HG02571 (cell line): Measurements from ENCODE around the gene PRR5.

Experiments
- ATAC-seq: cut with Tn5 transposase; IDR thresholded peaks from one replicate; pipeline ENCODE4 v1.9.1; 2021; ENCODE audit warnings: mild to moderate bottlenecking, moderate library complexity; ENCODE audit not compliant: unreplicated experiment

The PRR5 gene

DNA sequence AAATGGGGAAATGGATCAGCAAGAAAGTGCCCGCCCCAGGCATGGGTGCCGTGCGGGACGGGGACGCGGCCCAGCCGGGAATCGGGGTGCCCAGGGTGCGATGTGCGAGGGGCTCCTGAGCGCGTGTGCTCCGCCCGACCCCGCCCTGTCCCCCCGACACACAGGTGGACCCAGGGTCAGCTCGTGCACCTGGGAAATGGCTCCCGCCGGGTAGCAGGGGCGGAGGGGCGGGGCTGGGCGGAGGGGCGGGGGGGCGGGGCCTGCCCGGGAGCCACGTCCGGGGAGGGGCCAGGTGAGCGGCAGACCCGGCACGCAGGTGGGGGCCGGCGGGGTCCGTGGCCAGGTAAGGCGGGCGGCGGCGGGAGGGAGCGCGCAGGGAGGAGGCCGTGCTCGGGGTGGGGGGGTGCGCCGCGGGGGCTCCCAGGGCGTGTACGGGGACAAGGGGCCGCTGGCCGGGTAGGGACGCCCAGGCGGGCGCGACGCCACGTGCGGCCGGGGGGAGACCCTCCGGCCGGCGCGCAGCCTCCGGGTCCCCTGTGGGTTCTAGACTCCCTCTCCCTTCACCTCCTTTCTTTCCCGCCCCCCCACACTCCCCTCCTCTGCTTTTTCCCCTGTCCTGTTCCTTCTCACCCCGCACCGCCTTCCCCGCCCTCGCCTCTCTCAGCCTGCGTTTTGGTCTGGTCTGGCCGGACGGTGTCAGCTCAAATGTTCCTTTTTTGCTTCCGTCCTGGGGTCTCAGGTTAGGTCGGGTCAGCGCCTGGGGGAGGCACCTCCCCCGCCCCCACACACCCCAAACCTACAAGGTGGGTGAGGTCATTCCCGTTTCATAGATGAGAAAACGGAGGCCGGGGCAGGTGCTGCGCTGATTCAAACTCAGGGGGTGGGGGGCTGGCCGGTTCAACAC, 50.5 kb downstream of the PRR5 start, which contains the start of gene ARHGAP8:
ARHGAP8 (plus strand) TSS at position 291 of the 904 bp plus-strand sequence. CDS start 33,953 bp downstream, outside the sequence.
- no peak for ATAC-seq

GRCh38 chr22:44753189-44754042, 51.4 kb downstream of the PRR5 start:
- ATAC-seq: no peak

DNA sequence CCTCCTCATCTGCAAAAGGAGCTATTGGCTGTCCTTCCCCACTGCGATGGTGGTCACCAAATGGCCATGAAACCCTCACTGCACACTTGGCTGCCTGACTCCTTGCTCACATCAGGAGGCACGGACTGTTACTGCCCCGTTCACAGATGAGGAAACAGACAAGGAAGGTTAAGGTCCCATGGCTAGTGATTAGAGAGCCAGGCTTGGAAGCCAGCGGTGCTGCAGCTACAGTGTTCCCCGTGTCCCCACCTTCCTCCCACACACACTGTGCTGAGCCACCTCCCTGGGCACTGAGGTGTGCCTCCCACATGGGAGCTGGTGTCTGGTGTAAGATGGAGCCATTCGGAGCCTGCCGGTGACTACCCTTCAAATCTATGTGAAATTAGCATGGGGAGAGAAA, 53.0 kb downstream of the PRR5 start:
- ATAC-seq: no peak

- ATAC-seq: no peak
Measured at GRCh38 chr22:44755417-44755816, 53.4 kb downstream of the PRR5 start.

DNA sequence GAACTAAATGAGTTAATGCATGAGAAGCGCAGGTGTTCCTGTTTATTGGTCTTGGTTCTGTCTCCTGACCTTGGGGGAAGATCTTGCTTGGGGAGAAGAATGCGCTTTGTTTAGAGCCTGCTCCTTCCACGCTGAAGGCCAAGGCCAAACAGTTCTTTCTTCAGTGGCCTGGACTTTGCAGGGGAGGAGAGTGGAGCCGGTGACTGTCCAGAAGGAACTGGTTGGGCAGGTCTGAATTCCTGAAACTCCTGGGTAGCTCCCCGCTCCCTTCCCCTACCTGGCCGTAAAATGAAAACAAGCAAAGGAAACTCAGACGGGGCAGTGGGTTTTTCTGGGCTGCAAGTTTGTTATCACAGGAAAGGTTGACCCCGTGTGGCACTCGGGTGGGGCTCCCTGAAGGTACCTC, 54.0 kb downstream of the PRR5 start:
- ATAC-seq: no peak

DNA sequence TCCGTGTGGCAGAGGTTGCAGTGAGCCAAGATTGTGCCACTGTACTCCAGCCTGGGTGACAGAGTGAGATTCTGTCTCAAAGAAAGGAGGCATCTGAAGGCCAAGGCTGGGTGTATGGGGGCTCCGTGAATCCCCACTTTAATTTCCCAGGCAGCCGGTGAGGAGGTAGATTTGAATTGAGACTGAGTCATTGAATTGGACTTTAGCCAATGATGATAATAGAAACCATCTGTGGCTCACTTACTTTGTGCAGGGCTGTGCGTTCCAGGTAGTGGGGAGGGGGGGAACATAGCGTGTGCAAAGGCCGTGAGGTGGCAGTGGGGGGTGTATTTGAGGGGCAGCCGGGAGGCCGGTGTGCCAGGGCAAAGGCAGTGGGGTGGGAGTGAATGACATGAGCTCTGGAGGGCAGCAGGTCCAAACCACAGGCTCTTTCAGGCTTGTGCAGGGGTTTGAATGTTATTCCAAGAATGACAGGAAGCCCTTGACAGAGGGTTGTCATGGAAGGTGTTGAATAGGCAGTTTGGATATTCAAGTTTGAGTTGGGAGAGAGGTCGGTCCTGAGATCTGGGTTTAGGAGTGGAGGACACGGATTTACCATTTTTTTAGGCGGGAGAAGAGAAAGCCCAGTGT, 56.5 kb downstream of the PRR5 start:
- ATAC-seq: no peak

GRCh38 chr22:44759001-44759400, 57.0 kb downstream of the PRR5 start:
- ATAC-seq: no peak

DNA sequence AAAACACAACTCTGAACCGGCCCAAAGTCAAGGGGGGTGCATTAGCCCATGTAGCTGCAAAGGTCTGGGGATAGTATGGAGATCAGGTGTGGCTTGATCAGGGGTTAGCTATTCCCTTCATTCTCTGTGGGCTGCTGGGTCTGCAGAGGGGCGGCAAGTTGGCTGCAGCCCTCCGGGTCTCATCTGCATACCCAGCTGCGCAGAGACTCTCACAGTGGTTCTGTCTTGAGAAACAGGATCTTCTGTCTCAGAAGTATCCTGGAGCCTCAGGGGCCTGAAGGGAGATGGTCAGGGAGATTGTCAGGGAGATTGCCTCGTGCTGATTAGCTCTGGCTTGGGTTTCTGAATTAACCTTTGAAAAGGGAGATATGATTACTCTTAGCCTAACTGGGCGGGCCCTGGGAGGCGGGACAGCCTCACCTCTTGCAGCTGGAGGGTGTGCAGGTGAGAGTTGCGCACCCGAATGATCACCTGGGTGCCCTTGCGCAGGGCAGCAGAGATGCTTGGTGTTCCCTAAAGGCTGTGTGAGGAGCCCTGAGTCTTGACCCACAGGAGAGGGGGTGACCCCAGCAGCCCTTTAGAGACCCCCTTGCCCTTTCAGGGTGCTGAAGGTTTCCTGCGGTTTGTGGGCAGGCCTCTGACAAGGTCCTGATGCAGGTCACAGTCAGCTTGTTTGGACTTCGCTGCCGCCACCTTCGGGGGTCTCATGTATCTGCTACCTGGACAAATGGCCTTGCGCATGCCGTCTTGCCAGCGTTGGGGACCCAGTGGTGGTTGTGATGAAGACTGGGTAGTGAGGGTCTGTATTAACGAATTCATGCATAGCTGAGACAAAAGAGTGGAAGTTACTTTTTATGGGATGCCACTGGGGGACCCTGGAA, 57.7 kb downstream of the PRR5 start:
- no peak for ATAC-seq

DNA sequence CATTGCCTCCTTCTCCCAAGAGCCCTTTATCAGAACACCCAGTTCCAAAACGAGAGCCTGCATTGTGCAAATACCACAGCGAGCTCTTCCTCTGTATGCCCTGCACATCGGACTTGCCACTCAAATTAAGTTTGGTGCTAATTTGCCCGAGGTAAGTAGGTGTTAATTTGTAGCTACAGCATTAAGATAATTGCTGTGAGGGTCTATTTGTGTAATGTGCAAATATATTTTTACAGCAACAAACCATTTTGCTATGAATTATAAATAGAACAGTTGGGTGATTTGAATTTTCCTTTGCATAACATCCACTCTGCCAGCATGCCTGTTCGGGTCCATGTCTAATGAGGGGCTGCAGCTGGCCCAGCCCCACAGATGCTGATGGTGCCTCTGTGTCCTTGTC, 58.5 kb downstream of the PRR5 start:
- no peak for ATAC-seq

- ATAC-seq: no peak
Measured at GRCh38 chr22:44761025-44761424, 59.0 kb downstream of the PRR5 start.

DNA sequence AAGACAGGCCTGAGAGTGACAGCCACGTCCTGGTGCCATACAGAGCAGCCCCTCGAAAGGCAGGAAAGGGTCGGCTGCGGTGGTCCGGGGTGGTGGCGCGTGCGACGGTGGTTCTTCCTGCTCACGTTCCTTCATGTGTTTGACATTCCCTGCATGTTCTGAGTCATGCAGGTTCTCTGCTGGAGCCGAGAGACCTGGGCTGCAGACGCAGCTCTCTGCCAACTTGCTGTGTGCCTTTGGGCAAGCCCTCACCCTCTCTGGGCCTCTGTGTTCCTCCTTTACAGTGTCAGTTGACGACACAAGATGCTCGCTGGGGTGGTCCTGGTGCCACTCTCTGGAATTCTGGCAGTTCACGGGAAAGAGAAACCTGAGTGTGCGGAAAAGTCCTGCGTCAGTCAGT, 62.4 kb downstream of the PRR5 start:
- ATAC-seq: no peak

DNA sequence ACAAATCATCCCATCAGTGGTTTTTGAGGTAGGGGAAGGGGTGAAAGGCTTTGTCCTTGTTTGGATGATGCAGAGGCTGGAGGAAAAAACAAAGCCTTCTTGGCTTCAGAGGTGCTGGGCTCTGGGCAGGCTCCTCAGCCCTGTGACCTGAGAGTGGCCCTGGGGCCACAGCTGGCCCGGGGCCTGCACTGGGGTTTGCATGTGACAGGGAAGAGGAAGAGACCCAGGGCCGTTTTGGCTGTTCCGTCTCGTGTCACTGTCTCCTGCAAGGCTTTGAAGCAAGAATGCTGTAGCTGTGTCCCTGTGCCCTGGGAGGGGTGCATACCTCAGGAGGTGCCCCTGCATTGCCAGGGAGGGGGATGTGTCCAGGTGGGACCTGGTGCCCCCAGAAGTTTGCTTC, 63.0 kb downstream of the PRR5 start:
- ATAC-seq: no peak

- ATAC-seq: no peak
Measured at GRCh38 chr22:44765571-44766285, 63.7 kb downstream of the PRR5 start.

DNA sequence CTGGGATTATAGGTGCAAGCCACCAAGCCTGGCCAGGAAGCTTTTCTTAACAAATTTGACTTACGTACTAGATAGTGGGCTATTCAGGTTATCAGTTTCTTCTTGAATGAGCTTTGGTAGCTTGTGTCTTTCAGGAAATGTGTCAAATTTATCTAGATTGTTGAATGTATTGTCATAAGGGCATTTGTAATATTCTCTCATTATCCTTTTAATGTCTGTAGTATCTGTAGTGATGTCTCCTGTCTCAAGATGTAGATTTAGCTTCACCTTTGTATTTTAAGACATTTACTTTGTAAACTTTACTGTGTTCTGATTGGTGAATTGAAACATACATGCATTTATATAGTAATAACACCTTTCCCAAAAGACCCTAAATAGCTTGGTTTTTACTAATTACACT, 71.1 kb downstream of the PRR5 start:
- ATAC-seq: no peak

DNA sequence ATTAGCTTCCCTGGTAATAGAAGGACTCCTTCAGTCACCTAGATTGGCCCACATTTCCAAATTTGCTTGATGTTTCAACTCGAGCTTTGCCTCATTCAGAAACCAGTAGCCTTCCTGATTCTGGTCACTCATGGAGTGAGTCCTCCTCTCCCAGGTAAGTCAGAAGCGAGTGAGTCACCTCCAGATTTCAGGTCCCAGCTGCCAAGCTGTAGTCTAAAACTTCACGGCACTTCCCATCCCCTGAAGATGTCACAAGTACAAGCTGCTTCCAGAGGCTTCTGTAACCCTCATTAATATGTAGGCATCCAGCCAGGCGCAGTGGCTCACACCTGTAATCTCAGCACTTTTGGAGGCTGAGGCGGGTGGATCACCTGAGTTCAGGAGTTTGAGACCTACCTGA, 73.9 kb downstream of the PRR5 start:
- no peak for ATAC-seq

GRCh38 chr22:44776605-44777363, 74.8 kb downstream of the PRR5 start:
- no peak for ATAC-seq

GRCh38 chr22:44777364-44777755, 75.4 kb downstream of the PRR5 start:
- no peak for ATAC-seq

- ATAC-seq: no peak
Measured at GRCh38 chr22:44780876-44781449, 79.0 kb downstream of the PRR5 start.
